Hematopoietic multipotent progenitor cell treated with erythropoietin and hydrocortisone succinate and interleukin-3 and kit ligand, for 6 days (in vitro differentiated cells): ENCODE data around the gene COX19.
"Not testable (repeated sequence)": the region's sequence is repeated elsewhere in the genome, so short reads cannot be mapped to it uniquely, and the experiment has no call there.

Source experiments
- DNase-seq: peaks from one replicate; pipeline ENCODE4 v3.0.0-alpha.2; 2015

Gene COX19

DNA sequence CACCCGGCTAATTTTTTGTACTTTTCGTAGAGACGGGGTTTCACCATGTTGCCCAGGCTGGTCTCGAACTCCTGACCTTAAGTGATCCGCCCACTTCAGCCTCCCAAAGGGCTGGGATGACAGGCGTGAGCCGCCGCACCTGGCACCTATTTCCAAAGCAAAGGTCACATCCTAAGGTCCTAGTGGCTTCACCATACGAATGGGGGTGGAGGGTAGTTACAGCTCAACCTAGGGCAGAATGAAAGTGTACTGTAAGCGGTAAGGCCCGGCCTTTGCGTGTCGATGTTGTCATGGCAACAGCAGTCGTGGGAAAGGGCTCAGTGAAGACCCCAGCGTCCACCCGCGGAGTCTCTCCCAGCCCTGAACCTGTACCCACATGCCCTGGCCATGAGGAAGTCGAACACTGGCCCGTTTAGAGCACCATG is 1.6 kb upstream of the COX19 start:
- no peak for DNase-seq

DNA sequence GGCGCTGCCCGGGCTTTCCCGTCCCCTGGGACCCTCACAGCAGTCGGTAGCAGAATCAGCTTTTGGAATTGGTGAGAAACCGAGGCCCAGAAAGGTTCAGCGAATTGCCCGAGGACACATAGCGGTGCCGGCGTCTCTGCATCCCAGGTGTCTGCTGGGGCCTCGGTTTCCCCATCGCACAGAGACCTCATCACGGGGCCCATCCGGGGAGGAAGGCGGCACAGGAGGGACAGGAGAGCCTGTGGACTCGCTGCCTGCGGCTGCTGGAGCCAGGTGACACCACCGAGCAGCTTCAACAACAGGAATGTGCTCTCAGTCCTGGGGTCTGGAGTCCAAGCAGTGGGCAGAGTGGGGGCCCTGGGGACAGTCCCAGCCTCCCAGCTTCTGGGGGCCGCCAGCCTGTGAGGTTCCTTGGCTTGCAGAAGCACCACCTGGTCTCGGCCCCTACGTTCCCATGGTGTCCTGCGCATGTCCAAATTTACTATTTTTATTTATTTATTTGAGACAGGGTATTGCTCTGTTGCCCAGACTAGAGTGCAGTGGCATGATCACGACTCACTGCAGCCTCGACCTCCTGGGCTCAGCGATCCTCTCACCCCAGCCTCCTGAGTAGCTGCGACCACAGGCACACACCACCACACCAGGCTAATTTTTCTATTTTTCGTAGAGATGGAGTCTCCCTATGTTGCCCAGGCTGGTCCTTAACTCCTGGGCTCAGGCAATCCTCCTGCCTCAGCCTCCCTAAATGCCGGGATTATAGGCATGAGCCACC is 539 bp upstream of the COX19 start:
- DNase-seq = no peak

DNA sequence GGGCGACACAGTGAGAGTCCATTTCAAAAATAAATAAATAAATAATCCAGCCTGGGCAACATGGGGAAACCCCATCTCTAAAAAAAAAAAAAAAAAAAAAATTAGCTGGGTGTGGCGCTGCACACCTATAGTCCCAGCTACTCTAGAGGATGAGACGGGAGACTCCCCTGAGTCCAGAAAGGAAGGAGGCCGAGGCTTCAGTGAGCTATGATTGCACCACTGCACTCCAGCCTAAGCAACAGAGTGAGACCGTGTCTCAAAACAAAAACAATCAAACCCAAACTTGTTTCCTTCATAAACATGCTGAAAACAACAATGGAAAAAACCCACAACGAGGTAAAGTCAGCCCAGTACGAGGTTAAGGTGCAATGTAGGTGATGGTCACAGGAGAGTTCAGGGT is 1.2 kb downstream of the COX19 start:
- DNase-seq = no peak

DNA sequence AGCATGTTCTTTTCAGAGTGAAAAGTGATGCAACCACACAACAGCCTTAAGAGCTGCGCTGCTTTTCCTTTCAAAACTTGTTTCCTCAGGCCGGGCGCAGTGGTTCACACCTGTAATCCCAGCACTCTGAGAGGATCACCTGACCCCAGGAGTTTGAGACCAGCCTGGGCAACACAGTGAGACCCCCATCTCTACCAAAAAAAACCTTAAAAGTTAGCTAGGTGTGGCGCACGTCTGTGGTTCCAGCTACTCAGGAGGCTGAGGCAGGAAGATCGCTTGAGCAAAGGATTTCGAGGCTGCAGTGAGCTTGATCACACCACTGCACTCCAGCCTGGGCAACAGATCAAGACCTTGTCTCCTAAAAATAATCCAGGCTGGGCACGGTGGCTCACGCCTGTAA is 2.0 kb downstream of the COX19 start:
- DNase-seq = no peak

DNA sequence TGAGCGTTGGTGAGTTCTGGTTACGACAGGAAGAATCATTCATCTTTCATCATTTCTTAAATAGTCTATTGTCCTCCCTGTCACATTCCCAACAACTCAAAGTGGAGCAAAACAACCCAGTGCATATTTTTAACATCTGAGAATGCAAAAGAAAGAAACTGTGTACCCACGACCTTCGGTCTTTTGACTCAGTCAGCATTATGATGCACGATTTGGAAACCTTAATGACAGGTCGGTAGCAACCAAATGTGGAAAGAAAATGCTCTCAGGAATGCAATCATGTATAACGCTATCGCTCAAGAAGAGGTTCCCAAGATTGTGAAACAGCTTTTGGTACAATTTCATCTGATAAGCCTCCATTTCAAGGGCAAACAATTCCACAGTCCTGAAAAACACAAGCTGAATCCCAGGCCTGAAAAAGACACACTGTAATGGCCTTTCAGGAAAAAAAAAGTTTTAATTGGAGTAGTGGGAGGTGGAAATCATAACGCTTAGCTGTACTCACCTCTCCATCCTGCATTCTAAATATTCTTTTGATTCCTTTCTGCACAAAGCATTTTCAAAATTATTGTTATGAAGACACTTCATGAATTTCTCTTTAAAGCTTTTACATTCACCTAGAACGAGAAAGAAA is 2.6 kb downstream of the COX19 start:
- no peak for DNase-seq

DNA sequence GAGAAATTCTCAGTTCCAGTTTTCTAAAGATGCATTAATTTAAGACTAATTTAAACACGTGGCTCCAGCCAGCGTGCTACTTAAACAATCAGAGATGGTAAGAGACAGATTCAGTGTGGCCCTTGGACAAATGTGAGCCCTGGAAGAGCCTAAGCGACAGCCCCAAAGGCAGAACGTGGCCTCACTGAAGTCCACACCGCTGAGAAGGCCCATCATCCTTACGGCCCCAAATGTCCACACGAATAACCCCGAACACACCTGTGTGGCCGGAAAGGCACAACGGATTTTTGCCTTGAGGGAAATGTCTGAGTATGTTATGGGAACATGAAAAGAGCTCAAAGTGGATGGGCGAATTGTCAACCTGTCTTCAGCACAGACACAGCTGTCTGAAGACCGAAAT is 3.2 kb downstream of the COX19 start:
- DNase-seq = no peak

DNA sequence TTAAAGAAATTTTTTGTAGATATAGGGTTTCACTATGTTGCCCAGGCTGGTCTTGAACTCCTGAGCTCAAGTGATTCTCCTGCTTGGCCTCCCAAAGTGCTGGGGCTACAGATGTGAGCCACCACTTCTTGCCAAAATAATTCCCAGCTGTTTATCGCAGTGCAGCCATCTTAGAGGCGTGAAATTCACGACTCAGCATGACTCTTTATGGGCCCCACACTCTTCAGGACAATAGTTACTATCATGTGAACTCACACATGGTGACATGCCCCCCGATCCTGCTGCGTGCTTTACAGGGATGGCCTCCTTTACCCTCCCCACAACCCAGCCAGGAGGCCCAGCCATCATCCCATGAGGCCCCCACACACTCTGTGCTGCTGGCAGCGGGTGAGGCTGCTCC is 4.6 kb downstream of the COX19 start:
- DNase-seq = no peak

DNA sequence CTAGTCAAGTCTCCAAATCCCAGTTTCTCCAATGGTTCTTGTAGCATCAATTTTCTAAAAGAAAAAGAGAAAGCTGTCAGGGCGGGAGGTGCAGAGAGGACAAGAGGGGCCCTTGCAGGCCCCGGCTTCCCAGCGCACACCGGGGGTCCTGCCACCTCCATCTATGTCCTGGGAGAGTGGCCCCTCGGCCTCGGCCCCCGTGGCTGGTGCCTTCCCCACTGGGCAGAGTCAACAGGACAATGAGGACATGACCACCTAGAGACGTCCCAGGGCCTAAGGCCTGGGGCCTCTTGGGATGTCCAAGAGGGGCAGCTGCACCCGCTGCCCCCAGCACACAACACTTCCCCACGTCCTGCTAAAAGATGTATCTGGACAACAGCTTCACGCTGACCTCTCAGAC is 5.9 kb downstream of the COX19 start:
- DNase-seq = no peak

DNA sequence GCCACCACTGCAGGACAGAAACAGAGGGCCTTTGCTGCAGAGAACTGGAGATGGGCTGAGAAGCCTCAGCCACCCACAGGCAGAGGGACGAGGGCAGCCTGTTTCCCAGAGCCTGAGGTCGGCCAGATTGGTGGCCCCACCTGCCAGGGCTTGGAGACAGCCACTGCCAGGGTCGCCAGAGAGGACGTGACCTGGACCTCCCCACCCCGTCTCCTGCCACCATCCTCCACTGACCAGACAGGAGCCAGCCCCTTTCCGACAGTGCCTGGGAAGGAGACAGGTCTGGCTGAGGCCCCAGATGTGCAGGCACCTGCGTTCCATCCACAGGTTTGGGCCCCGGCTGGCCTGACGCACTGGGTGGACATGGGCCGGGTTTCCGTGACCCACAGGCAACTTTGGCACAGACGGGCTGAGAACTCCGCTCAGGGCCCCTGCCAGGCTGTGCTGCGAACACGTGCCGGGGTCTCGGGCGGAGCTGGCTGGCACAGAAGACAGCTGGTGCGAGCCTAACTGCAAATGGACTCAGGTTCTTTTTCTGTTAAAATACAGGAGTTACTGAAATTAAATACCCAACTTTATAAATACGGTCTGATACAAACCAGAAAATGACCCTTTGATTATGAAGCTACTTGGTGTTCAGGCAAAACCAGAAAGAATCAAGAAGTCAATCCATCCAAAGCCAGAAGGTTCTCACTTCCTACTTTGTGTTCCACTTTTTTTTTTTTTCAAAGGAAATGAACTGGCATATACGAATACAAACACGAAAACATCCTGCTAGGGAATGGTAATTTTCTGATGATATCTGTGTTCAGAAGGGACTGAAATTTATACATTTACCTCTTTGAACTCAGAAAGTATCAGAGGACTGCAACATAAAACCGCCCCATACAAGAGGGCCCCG is 6.9 kb downstream of the COX19 start:
- no peak for DNase-seq

DNA sequence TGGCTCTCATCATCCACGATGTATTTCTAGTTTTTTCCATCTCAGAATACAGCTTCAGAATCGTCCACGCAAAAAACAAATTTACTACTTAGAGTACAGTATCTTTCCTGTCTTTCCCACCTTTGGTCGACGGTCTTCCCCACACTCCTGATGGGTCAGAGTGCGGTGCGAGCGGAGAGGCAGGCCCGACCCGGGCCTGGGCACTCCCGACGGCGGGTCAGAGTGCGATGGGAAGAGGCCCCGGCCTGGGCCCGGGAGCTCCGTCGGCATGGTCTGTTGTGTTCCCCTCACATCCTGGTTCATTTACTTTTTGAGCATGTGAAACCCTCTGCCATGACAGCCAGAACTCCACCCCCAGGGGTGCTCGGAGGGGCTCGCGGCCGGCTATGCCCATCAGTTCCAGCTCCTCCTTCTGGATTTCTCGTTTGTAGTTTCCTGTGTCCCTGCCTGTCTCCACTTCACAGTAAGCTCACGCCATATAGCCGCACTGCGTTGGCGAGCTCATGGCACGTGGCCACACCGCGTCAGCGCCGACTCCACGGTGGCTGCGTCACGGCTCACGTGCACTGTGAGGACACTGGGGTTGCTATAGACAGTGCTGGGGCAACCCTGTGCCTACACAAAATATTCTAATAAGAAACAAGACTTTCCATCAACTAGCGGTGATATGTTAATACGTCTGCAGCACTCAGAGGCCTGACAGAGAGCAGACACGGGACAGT is 7.8 kb downstream of the COX19 start:
- no peak for DNase-seq

DNA sequence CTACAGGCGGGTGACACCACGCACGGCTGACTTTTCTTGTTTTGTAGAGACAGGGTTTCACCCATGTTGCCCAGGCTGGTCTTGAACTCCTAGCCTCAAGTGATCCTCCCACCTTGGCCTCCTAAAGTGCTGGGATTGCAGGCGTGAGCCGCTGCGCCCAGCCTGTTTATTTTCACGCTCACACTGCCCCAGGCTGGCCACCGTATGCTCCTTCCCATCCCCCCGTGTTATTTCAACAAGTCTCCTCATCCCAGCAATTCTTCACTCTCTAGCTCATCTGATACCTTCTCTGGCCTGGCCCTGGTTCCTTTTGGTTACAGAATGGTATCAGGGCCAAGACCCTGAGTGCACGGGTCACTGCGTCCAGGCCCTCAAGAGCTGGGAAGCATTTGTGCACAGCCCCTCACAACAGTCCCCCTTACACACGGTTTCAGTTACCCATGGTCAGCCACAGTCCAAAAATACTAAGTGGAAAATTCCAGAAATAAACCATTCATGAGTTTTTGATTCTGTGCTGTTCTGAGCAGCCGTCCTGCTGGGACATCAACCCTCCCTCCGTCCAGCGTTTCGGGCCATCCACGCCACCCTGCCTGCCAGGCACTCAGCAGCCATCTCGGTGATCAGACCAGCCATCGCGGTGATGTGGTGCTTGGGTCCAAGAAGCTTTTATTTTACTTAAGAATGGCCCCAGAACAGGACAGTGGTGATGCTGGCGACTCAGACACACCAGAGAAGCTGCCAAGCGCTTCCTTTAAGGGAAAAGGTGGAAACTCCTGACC is 8.9 kb downstream of the COX19 start:
- DNase-seq = no peak

DNA sequence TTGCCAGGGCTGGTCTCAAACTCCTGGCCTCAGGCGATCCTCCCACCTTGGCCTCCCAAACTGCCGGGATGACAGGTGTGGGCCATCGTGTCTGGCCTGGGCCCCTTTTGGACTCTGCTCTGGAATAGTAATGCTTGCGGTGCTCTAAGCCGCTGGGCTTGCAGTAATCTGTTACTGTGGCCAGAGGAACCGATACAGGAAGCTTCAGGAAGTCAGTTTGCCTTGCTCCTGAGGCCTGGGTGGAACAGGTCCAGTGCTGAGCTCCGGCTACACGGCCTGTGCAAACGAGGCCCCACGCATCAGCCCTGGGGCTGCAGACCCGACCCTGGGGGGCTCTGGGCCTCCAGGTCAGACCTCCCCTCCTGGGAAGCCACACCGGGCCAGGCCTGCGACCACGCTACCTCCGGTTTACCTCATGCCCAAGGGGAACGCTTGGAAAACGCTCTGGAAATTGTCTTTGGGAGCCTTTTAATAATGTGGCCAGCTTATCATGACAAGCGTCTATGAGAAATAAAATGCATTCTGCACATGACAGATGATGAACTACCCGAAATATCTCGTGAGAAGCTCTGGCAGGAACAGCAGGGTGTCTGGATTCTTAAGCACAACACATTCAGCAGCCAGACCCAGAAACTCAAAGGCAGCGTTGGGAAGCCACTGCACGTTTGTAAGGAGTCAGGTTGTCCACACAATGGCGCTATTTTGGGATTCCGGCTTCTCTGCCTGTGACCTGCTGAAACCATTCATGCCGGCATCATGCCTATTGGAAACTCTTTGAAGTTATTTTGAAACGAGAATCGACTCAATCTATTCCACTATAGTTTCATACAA is 10.7 kb downstream of the COX19 start:
- DNase-seq = peak; percentile 54

DNA sequence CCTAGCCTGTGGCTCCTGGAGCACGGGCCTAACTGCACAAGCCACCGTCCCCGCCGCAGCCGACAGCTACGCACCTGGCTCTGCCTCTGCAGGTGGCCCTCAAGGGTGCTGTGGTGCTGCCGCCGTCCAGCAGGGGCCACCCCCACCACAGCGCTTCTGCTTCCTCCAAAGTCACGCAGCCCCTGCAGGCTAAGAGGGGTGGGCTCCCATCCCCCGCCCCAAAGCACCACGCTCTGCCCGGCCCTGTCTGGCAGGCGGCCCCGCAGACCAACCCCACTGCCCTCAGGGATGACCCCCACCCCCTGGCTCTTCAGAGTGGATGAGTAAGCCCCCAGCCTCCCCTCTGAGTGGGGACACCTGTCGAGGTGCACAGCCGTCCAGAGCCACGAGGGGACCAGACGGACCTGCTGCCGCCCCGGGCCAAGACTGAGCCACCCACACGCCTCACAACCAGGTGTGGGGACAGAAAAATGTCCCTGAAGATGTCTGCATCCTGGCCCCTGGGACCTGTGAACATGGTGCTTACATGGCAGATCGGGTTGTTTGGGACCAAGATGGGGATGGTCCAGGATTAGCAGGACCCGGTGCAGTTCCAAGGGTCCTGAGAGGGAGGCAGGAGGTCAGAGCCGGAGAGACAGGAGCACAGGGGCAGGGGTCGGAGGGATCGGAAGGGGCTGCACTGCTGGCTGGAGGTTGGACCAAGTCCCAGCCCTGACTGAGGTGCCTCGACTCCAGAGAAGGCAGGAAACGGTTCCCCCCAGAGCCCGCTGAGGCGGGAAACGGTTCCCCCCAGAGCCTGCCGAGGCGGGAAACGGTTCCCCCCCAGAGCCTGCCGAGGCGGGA is 11.9 kb downstream of the COX19 start:
- no peak for DNase-seq

DNA sequence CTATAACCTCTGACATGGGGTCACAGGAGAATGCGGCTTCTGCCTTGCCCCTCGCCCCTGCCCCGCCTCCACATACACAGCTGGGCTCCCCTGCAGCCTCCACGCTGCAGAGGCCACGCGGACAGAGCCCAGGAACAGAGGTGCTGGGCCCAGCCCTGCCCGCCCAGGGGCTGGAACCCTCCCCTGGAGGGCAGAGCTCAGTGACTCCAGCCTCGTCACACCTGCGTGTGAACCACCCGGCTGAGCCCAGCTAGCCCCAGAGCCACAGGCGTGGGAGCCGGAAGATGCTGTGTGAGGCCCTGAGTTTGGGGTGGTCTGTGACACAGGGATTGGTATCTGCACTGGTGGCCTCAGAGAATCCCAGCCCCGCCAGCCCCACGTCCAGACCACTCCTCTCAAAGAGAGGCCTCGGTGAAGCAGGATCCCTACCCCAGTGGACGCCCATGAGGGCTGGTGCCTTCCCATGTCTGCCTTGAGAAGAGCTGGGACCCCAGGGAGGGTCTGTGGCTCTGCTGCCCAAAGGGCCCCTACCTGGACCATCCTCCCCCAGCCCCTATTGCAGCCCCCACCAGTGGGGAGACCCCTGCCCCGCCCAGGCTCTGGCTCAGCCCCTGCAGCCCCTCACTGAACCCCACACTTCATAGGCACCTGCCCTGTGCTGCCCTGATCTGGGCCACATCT is 12.8 kb downstream of the COX19 start:
- DNase-seq = no peak

DNA sequence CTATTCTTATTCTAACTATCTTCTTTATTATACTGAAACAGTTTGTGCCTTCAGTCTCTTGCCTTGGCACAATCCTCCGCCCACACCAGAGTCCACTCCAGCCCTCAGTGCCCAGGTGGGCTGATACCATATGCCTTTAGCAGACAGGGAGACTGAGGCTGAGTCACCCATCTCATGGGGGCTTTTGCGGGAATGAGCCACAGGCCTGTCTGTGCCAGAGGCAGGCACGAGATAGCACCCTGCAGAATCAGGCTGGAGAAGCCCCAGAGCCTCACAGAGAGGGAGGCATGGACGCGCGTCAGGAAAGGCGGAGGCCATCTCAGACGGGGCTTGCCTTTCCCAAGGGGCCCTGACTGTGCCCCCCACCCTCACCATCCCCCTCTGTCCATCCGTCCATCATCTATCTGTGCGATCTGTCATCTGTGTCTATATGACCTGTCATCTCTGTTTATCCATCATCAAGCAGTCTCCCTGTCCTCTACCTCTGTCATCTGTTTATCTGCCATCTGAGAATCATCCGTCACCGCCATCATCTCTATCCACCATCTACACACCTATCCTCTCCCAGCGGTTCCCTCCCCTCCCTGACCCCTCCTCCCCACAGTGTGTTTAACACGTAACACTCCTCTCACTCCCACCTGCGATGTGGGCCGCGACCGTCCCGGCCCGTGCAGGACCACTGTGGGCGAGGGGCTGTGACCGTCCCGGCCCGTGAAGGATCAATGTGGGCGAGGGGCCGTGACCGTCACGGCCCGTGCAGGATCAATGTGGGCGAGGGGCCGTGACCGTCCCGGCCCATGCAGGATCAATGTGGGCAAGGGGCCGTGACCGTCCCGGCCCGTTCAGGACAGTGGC is 13.6 kb downstream of the COX19 start:
- no peak for DNase-seq

DNA sequence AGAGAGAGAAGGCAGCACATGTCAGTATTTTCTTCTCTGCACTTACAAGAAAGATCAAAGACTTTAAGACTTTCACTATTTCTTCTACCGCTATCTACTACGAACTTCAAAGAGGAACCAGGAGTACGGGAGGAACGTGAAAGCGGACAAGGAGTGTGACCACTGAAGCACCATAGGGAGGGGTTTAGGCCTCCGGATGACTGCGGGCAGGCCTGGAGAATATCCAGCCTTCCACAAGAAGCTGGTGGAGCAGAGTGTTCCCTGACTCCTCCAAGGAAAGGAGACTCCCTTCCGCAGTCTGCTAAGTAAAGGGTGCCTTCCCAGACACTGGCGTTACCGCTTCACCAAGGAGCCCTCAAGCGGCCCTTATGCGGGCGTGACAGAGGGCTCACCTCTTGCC is 14.4 kb downstream of the COX19 start:
- DNase-seq = not testable (repeated sequence)

DNA sequence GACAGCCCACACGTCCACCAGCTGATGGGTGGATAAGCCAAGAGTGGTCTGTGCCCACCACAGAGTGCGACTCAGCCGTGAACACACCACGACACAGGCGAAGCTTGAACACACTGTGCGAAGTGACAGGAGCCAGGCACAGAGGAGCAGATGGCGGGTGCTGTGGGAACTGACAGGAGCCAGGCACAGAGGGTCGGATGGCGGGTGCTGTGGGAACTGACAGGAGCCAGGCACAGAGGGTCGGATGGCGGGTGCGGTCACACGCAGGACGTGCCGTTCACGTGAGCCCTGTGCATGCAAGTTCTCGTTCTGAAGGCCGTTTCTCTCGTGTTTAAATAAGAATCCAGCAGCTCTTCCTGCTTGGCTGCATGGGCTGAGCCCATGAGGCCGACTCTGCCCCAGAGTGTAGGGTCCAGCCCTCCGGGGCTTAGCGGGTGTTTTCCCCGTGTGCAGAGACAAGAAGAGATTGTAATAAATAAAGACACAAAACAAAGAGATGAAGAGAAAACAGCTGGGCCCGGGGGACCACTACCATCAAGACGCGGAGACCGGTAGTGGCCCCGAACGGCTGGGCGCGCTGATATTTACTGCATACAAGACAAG is 15.0 kb downstream of the COX19 start:
- no peak for DNase-seq

DNA sequence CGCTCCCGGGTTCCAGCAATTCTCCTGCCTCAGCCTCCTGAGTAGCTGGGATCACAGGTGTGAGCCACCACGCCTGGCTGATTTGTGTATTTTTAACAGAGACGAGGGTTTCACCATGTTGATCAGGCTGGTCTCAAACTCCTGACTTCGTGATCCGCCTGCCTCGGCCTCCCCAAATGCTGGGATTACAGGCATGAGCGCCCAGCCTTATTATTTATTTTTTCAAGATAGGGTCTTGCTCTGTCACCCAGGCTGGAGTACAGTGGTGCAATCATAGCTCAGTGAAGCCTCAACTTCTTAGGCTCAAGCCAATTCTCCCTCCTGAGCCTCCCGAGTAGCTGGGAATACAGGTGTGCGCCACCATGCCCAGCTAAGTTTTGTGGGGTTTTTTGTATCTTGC is 15.6 kb downstream of the COX19 start:
- DNase-seq = not testable (repeated sequence)
